Upper lobe of left lung (tissue), 4 donors: ENCODE measurements around the gene ST14.

Source experiments
- EP300 ChIP-seq, 4 donors: sonication (generic); formaldehyde crosslinking; IDR thresholded peaks; one replicate each; pipeline ENCODE4 v1.5.1; 2017; ENCODE audit warnings: antibody characterized with exemption in 4 of 4, control low read depth in 2 of 4
- POLR2AphosphoS5 ChIP-seq, 2 donors: sonication (generic); formaldehyde crosslinking; IDR thresholded peaks; one replicate each; pipeline ENCODE4 v1.5.1; 2017; ENCODE audit warnings: antibody characterized with exemption in 2 of 2
- TF ChIP-seq, protein P1 (sequence below), 6 experiments: fragments of 450-650 bp in 4 of 6; fragments of 200-600 bp in 2 of 6; sonication (generic) in 2 of 6; IDR thresholded peaks; one replicate each; pipeline ENCODE4 v1.5.1; 2016 to 2019; ENCODE audit warnings: antibody characterized with exemption in 6 of 6

DNA sequence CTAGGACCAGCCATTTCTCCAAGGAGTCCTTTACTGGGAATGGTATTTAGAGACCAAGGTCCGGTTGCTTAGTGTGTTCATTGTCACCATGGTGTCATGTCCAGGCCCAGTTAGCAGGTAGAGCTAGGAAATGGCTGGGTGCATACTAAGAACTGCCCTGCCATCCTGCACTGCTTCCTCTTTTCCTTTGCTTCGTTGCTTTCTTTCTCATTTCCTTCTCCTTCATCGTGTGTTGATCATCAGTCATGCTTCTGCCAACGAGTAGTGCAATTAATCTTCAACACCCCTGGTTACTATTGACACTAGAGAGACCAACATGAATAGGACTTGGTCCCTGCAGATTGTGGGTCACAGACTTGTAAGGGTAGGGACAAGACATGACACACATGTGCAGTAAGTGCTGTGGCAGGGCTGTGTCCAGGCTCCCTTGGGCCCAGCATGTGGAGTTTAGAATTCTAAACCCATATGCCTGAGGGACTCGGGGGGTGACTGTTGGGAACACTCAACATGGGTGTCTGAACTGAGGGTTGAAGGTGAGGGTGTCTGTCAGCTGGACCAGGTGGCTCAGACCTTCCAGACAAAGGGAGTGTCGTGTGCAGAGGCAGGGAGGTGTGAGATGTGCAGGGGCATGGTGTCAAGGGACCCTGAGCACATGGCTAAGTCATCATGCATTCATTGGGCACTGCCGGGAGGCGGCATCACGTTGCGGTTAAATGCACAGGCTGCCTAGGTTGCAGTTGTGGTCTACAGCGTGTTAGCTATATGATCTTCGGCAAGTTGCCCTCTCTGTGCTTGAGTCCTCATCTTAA is 42.6 kb downstream of the ST14 start:
- TF ChIP-seq POLR2AphosphoS5 (IDR thresholded peaks at IDR 0.05), result no peak
- no peak for TF ChIP-seq EP300 (IDR thresholded peaks at IDR 0.05)
- TF ChIP-seq, protein P1, sequence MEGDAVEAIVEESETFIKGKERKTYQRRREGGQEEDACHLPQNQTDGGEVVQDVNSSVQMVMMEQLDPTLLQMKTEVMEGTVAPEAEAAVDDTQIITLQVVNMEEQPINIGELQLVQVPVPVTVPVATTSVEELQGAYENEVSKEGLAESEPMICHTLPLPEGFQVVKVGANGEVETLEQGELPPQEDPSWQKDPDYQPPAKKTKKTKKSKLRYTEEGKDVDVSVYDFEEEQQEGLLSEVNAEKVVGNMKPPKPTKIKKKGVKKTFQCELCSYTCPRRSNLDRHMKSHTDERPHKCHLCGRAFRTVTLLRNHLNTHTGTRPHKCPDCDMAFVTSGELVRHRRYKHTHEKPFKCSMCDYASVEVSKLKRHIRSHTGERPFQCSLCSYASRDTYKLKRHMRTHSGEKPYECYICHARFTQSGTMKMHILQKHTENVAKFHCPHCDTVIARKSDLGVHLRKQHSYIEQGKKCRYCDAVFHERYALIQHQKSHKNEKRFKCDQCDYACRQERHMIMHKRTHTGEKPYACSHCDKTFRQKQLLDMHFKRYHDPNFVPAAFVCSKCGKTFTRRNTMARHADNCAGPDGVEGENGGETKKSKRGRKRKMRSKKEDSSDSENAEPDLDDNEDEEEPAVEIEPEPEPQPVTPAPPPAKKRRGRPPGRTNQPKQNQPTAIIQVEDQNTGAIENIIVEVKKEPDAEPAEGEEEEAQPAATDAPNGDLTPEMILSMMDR (IDR thresholded peaks at IDR 0.05), result no peak
